GM12878 (cell line): ENCODE measurements around the gene PM20D2. TPM values are rescaled to one million over a fixed set of nuclear protein-coding genes. Genes with fewer than 3 reads are reported as not detected.

Experiments used
- ATAC-seq: fragments of 200-7000 bp; cut with Tn5 transposase; 3 replicates; pipeline ENCODE4 v1.9.1; 2020; ENCODE audit warnings: mild to moderate bottlenecking, moderate library complexity
- BruUV-seq: library from RNA; stranded (reverse); fragments of 400-500 nt; replicated peaks from 2 replicates; lab custom pipeline; 2021; lab: Mats Ljungman, UMichigan
- CTCF ChIA-PET: fragments of 300-600 bp; sonication (Branson Sonifier 250); formaldehyde crosslinking; extraction: SDS; loops from one replicate; lab custom pipeline; 2021; ENCODE audit warnings: inconsistent platforms; lab: Yijun Ruan, JAX
- POLR2A ChIA-PET: fragments of 350-600 bp; formaldehyde crosslinking; extraction: SDS; loops from one replicate; lab custom pipeline; 2021; ENCODE audit warnings: inconsistent platforms; lab: Charles Lee
- RAD21 ChIA-PET: fragments of 300-600 bp; sonication (Branson Sonifier 250); formaldehyde crosslinking; loops from one replicate; lab custom pipeline; 2023; ENCODE audit warnings: antibody characterized with exemption; ENCODE audit not compliant: unreplicated experiment; lab: Charles Lee
- SMC1A ChIA-PET: fragments of 300-600 bp; sonication (Branson Sonifier 250); formaldehyde crosslinking; loops from one replicate; lab custom pipeline; 2023; ENCODE audit not compliant: unreplicated experiment, uncharacterized antibody; lab: Charles Lee
- DNase-seq: peaks from one replicate; pipeline ENCODE4 v3.0.0-alpha.2; 2011; ENCODE audit warnings: low read depth, low spot score
- FAIRE-seq: peaks from 3 replicates; lab custom pipeline; 2011; peaks lifted over from hg19 to GRCh38; lab: Jason Lieb, UNC
- H2AFZ ChIP-seq: 2 replicates; pipeline ENCODE4 v1.6.0; 2011; ENCODE audit warnings: low read depth, low read length, control low read depth; ENCODE audit not compliant: control insufficient read depth
- H3K27ac ChIP-seq: 2 replicates; pipeline ENCODE4 v1.5.1; 2011; ENCODE audit warnings: control low read depth; ENCODE audit not compliant: control insufficient read depth, insufficient read depth
- H3K27me3 ChIP-seq, 2 experiments: replicated peaks in 1 of 2; 2 replicates each; pipeline versions ENCODE4 v1.6.0 to v1.6.1; 2011; ENCODE audit warnings: low read length in 1 of 2; ENCODE audit not compliant: control insufficient read depth in 2 of 2, insufficient read depth in 2 of 2
- H3K36me3 ChIP-seq, 2 experiments: 2 replicates each; pipeline ENCODE4 v1.5.1; 2011; ENCODE audit warnings: low read length in 1 of 2; ENCODE audit not compliant: control insufficient read depth in 2 of 2, insufficient read depth in 2 of 2
- H3K4me1 ChIP-seq: 2 replicates; pipeline ENCODE4 v1.6.1; 2011; ENCODE audit warnings: mild to moderate bottlenecking, low read length, moderate library complexity, mixed read lengths; ENCODE audit not compliant: control insufficient read depth, insufficient read depth
- H3K4me2 ChIP-seq: 2 replicates; pipeline ENCODE4 v1.6.0; 2011; ENCODE audit warnings: control low read depth; ENCODE audit not compliant: control insufficient read depth, insufficient read depth
- H3K4me3 ChIP-seq: fragments of 200-600 bp; sonication (generic); 2 replicates; pipeline ENCODE4 v1.5.1; 2016
- H3K79me2 ChIP-seq: 2 replicates; pipeline ENCODE4 v1.6.0; 2011; ENCODE audit warnings: low read length; ENCODE audit not compliant: control insufficient read depth, insufficient read depth
- H3K9ac ChIP-seq: 2 replicates; pipeline ENCODE4 v1.8.0; 2011; ENCODE audit warnings: low read length, control low read depth, mixed read lengths; ENCODE audit not compliant: control insufficient read depth, insufficient read depth
- H3K9me3 ChIP-seq: replicated peaks from 3 replicates; pipeline ENCODE4 v1.5.1; 2011; ENCODE audit warnings: mild to moderate bottlenecking, low read length; ENCODE audit not compliant: control insufficient read depth, insufficient read depth
- H4K20me1 ChIP-seq: 2 replicates; pipeline ENCODE4 v1.6.0; 2011; ENCODE audit not compliant: control insufficient read depth, insufficient read depth
- BACH1 ChIP-seq: fragments of 450-650 bp; IDR thresholded peaks from 2 replicates; pipeline ENCODE4 v1.6.1; 2017; ENCODE audit warnings: mild to moderate bottlenecking, borderline replicate concordance
- HDAC6 ChIP-seq: fragments of 200-600 bp; sonication (generic); IDR thresholded peaks from one replicate; pipeline ENCODE4 v1.8.0; 2017; ENCODE audit warnings: antibody characterized with exemption; ENCODE audit not compliant: unreplicated experiment
- MTA3 ChIP-seq: IDR thresholded peaks from 2 replicates; pipeline ENCODE4 v1.6.1; 2012; ENCODE audit warnings: low read length, inconsistent platforms, borderline replicate concordance
- NKRF ChIP-seq: fragments of 450-650 bp; conservative IDR thresholded peaks from 2 replicates; pipeline ENCODE4 v1.6.1; 2017; ENCODE audit warnings: mild to moderate bottlenecking, moderate library complexity
- RELB ChIP-seq: fragments of 450-650 bp; IDR thresholded peaks from 2 replicates; pipeline ENCODE4 v1.6.1; 2017; ENCODE audit warnings: low read depth, mild to moderate bottlenecking, moderate library complexity
- RFX5 ChIP-seq: IDR thresholded peaks from 2 replicates; pipeline ENCODE4 v1.6.1; 2011; ENCODE audit warnings: low read depth, low read length, improper control_type of control experiment
- ZBTB4 ChIP-seq: fragments of 450-650 bp; formaldehyde crosslinking; IDR thresholded peaks from 2 replicates; pipeline ENCODE4 v1.4.0; 2022; ENCODE audit warnings: mild to moderate bottlenecking, moderate library complexity
- WGBS: methylation state at CpG from one replicate; pipeline ENCODE4 v1.1.6; 2016; ENCODE audit warnings: low lambda C conversion rate; ENCODE audit not compliant: insufficient replicate concordance, insufficient coverage; ENCODE audit errors: missing lambda C conversion rate; 5-methylcytosine and 5-hydroxymethylcytosine counted together
- in situ Hi-C: fragments of 300-500 bp; cut with MboI; formaldehyde crosslinking; loops from 9 replicates; pipeline ENCODE4 v1.14.3; 2018; ENCODE audit warnings: mixed read lengths
- intact Hi-C: fragments of 100-400 bp; cut with micrococcal nuclease; formaldehyde crosslinking; loops from one replicate; pipeline ENCODE4 v1.14.2; 2022; ENCODE audit not compliant: unreplicated experiment
- polyA plus RNA-seq, 11 experiments: library from polyadenylated mRNA; depleted of rRNA in 4 of 11; unstranded in 6 of 11; stranded (reverse) in 5 of 11; fragments of >200 nt; fragmentation: Nextera tagmentation in 4 of 11; fragmentation: Illumina TruSeq in 1 of 11; extraction: Ambion mirVana in 4 of 11; extraction: Trizol in 1 of 11; gene quantifications; 1 replicate in 1 of 11; 2 replicates in 10 of 11; pipeline versions ENCODE4 v1.2.1 to v1.2.3, GENCODE V29; 2011 to 2016; ENCODE audit warnings: inconsistent platforms in 2 of 11, missing spikeins in 2 of 11, low read depth in 1 of 11
- total RNA-seq, 4 experiments: library from RNA; depleted of rRNA in 3 of 4; stranded (reverse); fragments of >200 nt in 3 of 4; fragmentation: Illumina TruSeq in 1 of 4; extraction: Trizol in 1 of 4; gene quantifications; 2 replicates each; pipeline versions ENCODE4 v1.2.1 to v1.2.3, GENCODE V29; 2013 to 2021
- TF ChIP-seq, protein P1 (sequence below): fragments of 450-650 bp; IDR thresholded peaks from 2 replicates; pipeline ENCODE4 v1.6.1; 2017; ENCODE audit warnings: mild to moderate bottlenecking, moderate library complexity

PM20D2 gene
- total and polyA plus RNA-seq, 10 of the 15 experiments (the other 5 are each of a cell fraction or from before 2014, with no cell fraction given) = 7.8 to 23.6 (median 15.7) TPM

DNA sequence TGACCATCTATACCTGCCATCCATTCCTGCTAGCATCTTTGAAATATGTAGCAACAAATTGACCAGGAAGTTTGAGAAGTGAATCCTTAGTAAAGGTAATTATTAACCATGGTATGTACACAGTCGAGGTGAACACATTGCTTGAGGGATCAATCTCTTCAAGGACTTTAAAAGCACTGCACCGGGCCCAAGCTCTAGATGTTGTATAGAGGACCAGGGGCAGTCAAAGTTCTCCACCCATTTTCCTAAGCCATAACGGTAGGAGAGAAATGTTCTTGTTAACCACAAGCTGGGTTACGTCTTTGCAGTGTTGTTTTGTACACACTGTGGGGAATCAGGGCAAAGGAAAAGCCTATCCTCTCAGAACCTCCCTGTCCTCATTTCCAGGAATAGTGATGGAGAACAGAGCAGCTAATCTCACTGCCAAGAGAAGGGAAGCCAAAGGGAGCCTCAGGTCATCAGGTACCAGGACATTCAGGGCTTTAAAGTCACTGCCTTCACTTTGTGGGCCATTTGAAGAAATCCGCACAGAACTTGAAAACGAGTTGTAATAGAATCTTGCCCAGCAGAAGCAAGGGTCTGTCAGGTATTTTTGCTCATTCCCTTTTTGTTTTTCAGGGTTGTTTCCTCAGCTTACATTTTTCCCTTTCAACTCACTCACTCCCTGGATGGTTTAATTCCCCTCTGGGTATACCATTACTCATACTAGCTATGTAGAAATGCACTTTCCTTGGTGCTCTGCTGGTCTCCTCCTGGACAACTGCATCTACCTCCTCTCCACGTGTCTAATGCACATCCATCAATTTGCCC, 5.3 kb upstream of the PM20D2 start:
- RAD21 ChIA-PET = interaction anchor here (0.5 kb wide), 1 partner anchor 136 kb away, joined by 3 read pairs; no protein-coding TSS in a partner anchor
- TF ChIP-seq MTA3 (no peak), HDAC6 (no peak), RFX5 (no peak), BACH1 (no peak), ZBTB4 (no peak), NKRF (no peak), RELB (no peak)
- TF ChIP-seq, protein P1, sequence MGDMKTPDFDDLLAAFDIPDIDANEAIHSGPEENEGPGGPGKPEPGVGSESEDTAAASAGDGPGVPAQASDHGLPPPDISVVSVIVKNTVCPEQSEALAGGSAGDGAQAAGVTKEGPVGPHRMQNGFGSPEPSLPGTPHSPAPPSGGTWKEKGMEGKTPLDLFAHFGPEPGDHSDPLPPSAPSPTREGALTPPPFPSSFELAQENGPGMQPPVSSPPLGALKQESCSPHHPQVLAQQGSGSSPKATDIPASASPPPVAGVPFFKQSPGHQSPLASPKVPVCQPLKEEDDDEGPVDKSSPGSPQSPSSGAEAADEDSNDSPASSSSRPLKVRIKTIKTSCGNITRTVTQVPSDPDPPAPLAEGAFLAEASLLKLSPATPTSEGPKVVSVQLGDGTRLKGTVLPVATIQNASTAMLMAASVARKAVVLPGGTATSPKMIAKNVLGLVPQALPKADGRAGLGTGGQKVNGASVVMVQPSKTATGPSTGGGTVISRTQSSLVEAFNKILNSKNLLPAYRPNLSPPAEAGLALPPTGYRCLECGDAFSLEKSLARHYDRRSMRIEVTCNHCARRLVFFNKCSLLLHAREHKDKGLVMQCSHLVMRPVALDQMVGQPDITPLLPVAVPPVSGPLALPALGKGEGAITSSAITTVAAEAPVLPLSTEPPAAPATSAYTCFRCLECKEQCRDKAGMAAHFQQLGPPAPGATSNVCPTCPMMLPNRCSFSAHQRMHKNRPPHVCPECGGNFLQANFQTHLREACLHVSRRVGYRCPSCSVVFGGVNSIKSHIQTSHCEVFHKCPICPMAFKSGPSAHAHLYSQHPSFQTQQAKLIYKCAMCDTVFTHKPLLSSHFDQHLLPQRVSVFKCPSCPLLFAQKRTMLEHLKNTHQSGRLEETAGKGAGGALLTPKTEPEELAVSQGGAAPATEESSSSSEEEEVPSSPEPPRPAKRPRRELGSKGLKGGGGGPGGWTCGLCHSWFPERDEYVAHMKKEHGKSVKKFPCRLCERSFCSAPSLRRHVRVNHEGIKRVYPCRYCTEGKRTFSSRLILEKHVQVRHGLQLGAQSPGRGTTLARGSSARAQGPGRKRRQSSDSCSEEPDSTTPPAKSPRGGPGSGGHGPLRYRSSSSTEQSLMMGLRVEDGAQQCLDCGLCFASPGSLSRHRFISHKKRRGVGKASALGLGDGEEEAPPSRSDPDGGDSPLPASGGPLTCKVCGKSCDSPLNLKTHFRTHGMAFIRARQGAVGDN = no peak
- no peak overlapping the region for H3K9ac ChIP-seq
- POLR2A ChIA-PET = interaction anchor here (1.2 kb wide), 1 partner anchor 34 kb away, joined by 3 read pairs; no protein-coding TSS in a partner anchor
- H3K4me1 ChIP-seq = peaks cover 13% of the 10 kb centered on the region
- H3K4me3 ChIP-seq = no peak overlapping the region
- no peak overlapping the region for H3K4me2 ChIP-seq
- H3K27me3 ChIP-seq = no peaks in the 10 kb centered on the region
- no peak for FAIRE-seq
- ATAC-seq = no peak
- no TSS peak for BruUV-seq
- intact Hi-C loops (no loop called here), in situ Hi-C loops (no loop called here)
- H3K9me3 ChIP-seq = no peaks in the 10 kb centered on the region; the same call in 2 of the 3 replicates
- SMC1A ChIA-PET = interaction anchor here (0.7 to 1.6 kb wide), 2 partner anchors 12 to 64 kb away, joined by 3 to 4 read pairs; no protein-coding TSS in a partner anchor
- no peak overlapping the region for H2AFZ ChIP-seq
- CTCF ChIA-PET = interaction anchor here (0.8 kb wide), 1 partner anchor 21 kb away, joined by 3 read pairs; no protein-coding TSS in a partner anchor
- 62% methylated on average over 7 of the region's 7 CpGs for WGBS
- no peaks in the 10 kb centered on the region for H3K79me2 ChIP-seq
- DNase-seq = no peak
- no peaks in the 10 kb centered on the region for H3K36me3 ChIP-seq
- no peak overlapping the region for H3K27ac ChIP-seq
- H4K20me1 ChIP-seq = no peaks in the 10 kb centered on the region
